IMR-90 (cell line): ENCODE results near the gene CHAT. TPM values are rescaled to one million over a fixed set of nuclear protein-coding genes. Genes with fewer than 3 reads are reported as not detected.

Experiments
- ATAC-seq: fragments of 200-7000 bp; cut with Tn5 transposase; 2 replicates; pipeline ENCODE4 v1.9.1; 2020; ENCODE audit warnings: low read depth, mild to moderate bottlenecking, moderate library complexity
- BruUV-seq: library from RNA; stranded (reverse); fragments of 400-500 nt; replicated peaks from 2 replicates; lab custom pipeline; 2021; lab: Mats Ljungman, UMichigan
- CTCF ChIA-PET: fragments of 300-600 bp; formaldehyde crosslinking; extraction: SDS; loops from one replicate; lab custom pipeline; 2021; ENCODE audit warnings: antibody characterized with exemption; lab: Yijun Ruan, JAX
- POLR2A ChIA-PET: fragments of 300-600 bp; sonication (Branson Sonifier 250); formaldehyde crosslinking; loops from one replicate; lab custom pipeline; 2022; ENCODE audit warnings: antibody characterized with exemption; ENCODE audit not compliant: unreplicated experiment; lab: Charles Lee
- DNase-seq: peaks from one replicate; pipeline ENCODE4 v3.0.0; 2013
- H2AFZ ChIP-seq: replicated peaks from 2 replicates; pipeline ENCODE3; 2013; ENCODE audit warnings: low read length, mild to moderate bottlenecking; ENCODE audit not compliant: poor library complexity
- H2AK5ac ChIP-seq: 2 replicates; pipeline ENCODE4 v1.6.1; 2013; ENCODE audit warnings: low read depth, low read length, inconsistent platforms
- H2AK9ac ChIP-seq: replicated peaks from 2 replicates; pipeline ENCODE3; 2013; ENCODE audit warnings: mild to moderate bottlenecking, low read depth, low read length, moderate library complexity; ENCODE audit not compliant: poor library complexity
- H2BK120ac ChIP-seq: 2 replicates; pipeline ENCODE4 v1.6.1; 2013; ENCODE audit warnings: low read depth, low read length, inconsistent platforms
- H2BK15ac ChIP-seq: 3 replicates; pipeline ENCODE4 v1.6.1; 2013; ENCODE audit warnings: low read depth, low read length, inconsistent platforms
- H2BK20ac ChIP-seq: 2 replicates; pipeline ENCODE4 v1.6.1; 2013; ENCODE audit warnings: low read depth, mild to moderate bottlenecking, inconsistent platforms, low read length, moderate library complexity
- H2BK5ac ChIP-seq: 2 replicates; pipeline ENCODE4 v1.6.1; 2013; ENCODE audit warnings: mild to moderate bottlenecking, low read depth, low read length, inconsistent platforms; ENCODE audit not compliant: poor library complexity, severe bottlenecking
- H3K14ac ChIP-seq: replicated peaks from 2 replicates; pipeline ENCODE4 v1.6.1; 2013; ENCODE audit warnings: low read depth, low read length, inconsistent platforms
- H3K18ac ChIP-seq: 2 replicates; pipeline ENCODE4 v1.6.1; 2013; ENCODE audit warnings: low read depth, low read length, control low read depth
- H3K23ac ChIP-seq: 2 replicates; pipeline ENCODE4 v1.6.1; 2013; ENCODE audit warnings: low read depth, low read length, inconsistent platforms
- H3K27ac ChIP-seq: 2 replicates; pipeline ENCODE4 v1.5.1; 2013; ENCODE audit warnings: mild to moderate bottlenecking, control low read depth, low read length; ENCODE audit not compliant: insufficient read depth
- H3K27me3 ChIP-seq: 2 replicates; pipeline ENCODE4 v1.6.1; 2013; ENCODE audit warnings: low read length; ENCODE audit not compliant: control insufficient read depth, insufficient read depth
- H3K36me3 ChIP-seq: 2 replicates; pipeline ENCODE4 v1.6.1; 2013; ENCODE audit warnings: low read length, mixed read lengths; ENCODE audit not compliant: control insufficient read depth, insufficient read depth
- H3K4ac ChIP-seq: 2 replicates; pipeline ENCODE4 v1.6.1; 2013; ENCODE audit warnings: low read depth, low read length, inconsistent platforms
- H3K4me1 ChIP-seq: 2 replicates; pipeline ENCODE4 v1.6.1; 2013; ENCODE audit warnings: low read length, mixed read lengths; ENCODE audit not compliant: control insufficient read depth, insufficient read depth
- H3K4me2 ChIP-seq: 2 replicates; pipeline ENCODE4 v1.6.1; 2013; ENCODE audit warnings: low read depth, mild to moderate bottlenecking, control low read depth, low read length, moderate library complexity
- H3K4me3 ChIP-seq: 2 replicates; pipeline ENCODE4 v1.5.1; 2013; ENCODE audit warnings: low read depth, mild to moderate bottlenecking, control low read depth, low read length, moderate library complexity; ENCODE audit not compliant: insufficient read depth
- H3K56ac ChIP-seq: 2 replicates; pipeline ENCODE4 v1.6.1; 2013; ENCODE audit warnings: low read length, inconsistent platforms; ENCODE audit not compliant: insufficient read depth; ENCODE audit errors: extremely low read depth
- H3K79me1 ChIP-seq, 2 experiments: 2 replicates each; pipeline ENCODE4 v1.6.1; 2013; ENCODE audit warnings: low read length in 2 of 2, inconsistent platforms in 1 of 2, low read depth in 1 of 2
- H3K9ac ChIP-seq: 2 replicates; pipeline ENCODE4 v1.6.1; 2013; ENCODE audit warnings: low read depth, low read length, control low read depth
- H3K9me1 ChIP-seq: 2 replicates; pipeline ENCODE4 v1.6.1; 2013; ENCODE audit warnings: low read length, inconsistent platforms; ENCODE audit not compliant: insufficient read depth
- H3K9me3 ChIP-seq: 2 replicates; pipeline ENCODE4 v1.6.1; 2013; ENCODE audit warnings: low read length; ENCODE audit not compliant: control insufficient read depth, insufficient read depth
- H4K20me1 ChIP-seq: 2 replicates; pipeline ENCODE4 v1.6.1; 2013; ENCODE audit warnings: low read length, inconsistent platforms; ENCODE audit not compliant: insufficient read depth
- H4K5ac ChIP-seq: 2 replicates; pipeline ENCODE4 v1.6.1; 2013; ENCODE audit warnings: mild to moderate bottlenecking, low read depth, low read length, control low read depth
- H4K8ac ChIP-seq, 2 experiments: 2 replicates each; pipeline ENCODE4 v1.6.1; 2013; ENCODE audit warnings: low read depth in 2 of 2, low read length in 2 of 2, control low read depth in 1 of 2, inconsistent platforms in 1 of 2
- H4K91ac ChIP-seq: 2 replicates; pipeline ENCODE4 v1.6.1; 2013; ENCODE audit warnings: low read depth, low read length, inconsistent platforms; ENCODE audit not compliant: insufficient read depth
- BHLHE40 ChIP-seq: fragments of 150-350 bp; IDR thresholded peaks from 2 replicates; pipeline ENCODE4 v1.6.1; 2016; ENCODE audit warnings: mild to moderate bottlenecking, low read depth, low read length
- CEBPB ChIP-seq: IDR thresholded peaks from 2 replicates; pipeline ENCODE4 v1.6.1; 2012; ENCODE audit warnings: low read depth, low read length, improper control_type of control experiment
- CHD1 ChIP-seq: IDR thresholded peaks from 2 replicates; pipeline ENCODE4 v1.6.1; 2012; ENCODE audit warnings: low read depth, low read length, improper control_type of control experiment
- CTCF ChIP-seq: conservative IDR thresholded peaks from 2 replicates; pipeline ENCODE4 v1.5.1; 2012; ENCODE audit warnings: mild to moderate bottlenecking, low read depth, low read length, improper control_type of control experiment
- ELK1 ChIP-seq: fragments of 150-350 bp; IDR thresholded peaks from 2 replicates; pipeline ENCODE4 v1.6.1; 2016; ENCODE audit warnings: low read depth, mild to moderate bottlenecking, low read length, moderate library complexity, borderline replicate concordance
- FOS ChIP-seq: fragments of 150-350 bp; IDR thresholded peaks from 2 replicates; pipeline ENCODE4 v1.6.1; 2016; ENCODE audit warnings: low read depth, low read length
- MAFK ChIP-seq: IDR thresholded peaks from 2 replicates; pipeline ENCODE4 v1.6.1; 2012; ENCODE audit warnings: low read depth, low read length, improper control_type of control experiment
- MAZ ChIP-seq: IDR thresholded peaks from 2 replicates; pipeline ENCODE4 v1.6.1; 2012; ENCODE audit warnings: low read depth, mild to moderate bottlenecking, low read length, improper control_type of control experiment, moderate library complexity, borderline replicate concordance
- MXI1 ChIP-seq: IDR thresholded peaks from 2 replicates; pipeline ENCODE4 v1.6.1; 2012; ENCODE audit warnings: low read depth, mild to moderate bottlenecking, low read length, moderate library complexity, borderline replicate concordance
- NFE2L2 ChIP-seq: fragments of 150-350 bp; IDR thresholded peaks from 2 replicates; pipeline ENCODE4 v1.6.1; 2016; ENCODE audit warnings: low read depth, mild to moderate bottlenecking, low read length
- POLR2A ChIP-seq: IDR thresholded peaks from 2 replicates; pipeline ENCODE4 v1.6.1; 2012; ENCODE audit warnings: mild to moderate bottlenecking, low read depth, low read length
- RAD21 ChIP-seq: IDR thresholded peaks from 2 replicates; pipeline ENCODE4 v1.6.1; 2012; ENCODE audit warnings: low read length, improper control_type of control experiment
- RCOR1 ChIP-seq: IDR thresholded peaks from 2 replicates; pipeline ENCODE4 v1.6.1; 2012; ENCODE audit warnings: mild to moderate bottlenecking, low read length, improper control_type of control experiment; ENCODE audit not compliant: insufficient replicate concordance
- RFX5 ChIP-seq: IDR thresholded peaks from 2 replicates; pipeline ENCODE4 v1.8.0; 2012; ENCODE audit warnings: low read depth, mild to moderate bottlenecking, low read length, moderate library complexity
- SMC3 ChIP-seq: fragments of 150-350 bp; IDR thresholded peaks from 2 replicates; pipeline ENCODE4 v1.6.1; 2016; ENCODE audit warnings: low read depth, mild to moderate bottlenecking, antibody characterized with exemption, low read length, moderate library complexity
- USF2 ChIP-seq: fragments of 150-350 bp; IDR thresholded peaks from 2 replicates; pipeline ENCODE4 v1.6.1; 2017; ENCODE audit warnings: mild to moderate bottlenecking, antibody characterized with exemption, low read length, low read depth
- WGBS, 2 experiments: methylation state at CpG; one replicate each; pipeline versions ENCODE4 v1.1.5 to v1.1.7; 2013; ENCODE audit warnings: missing lambda C conversion rate in 2 of 2; ENCODE audit not compliant: insufficient read length in 1 of 2; ENCODE audit errors: extremely low coverage in 2 of 2; 5-methylcytosine and 5-hydroxymethylcytosine counted together
- dilution Hi-C: fragments of 300-500 bp; cut with HindIII; formaldehyde crosslinking; loops from one replicate; pipeline ENCODE4 v1.14.3; 2018; ENCODE audit warnings: low sequenced_read_pairs; ENCODE audit not compliant: unreplicated experiment
- in situ Hi-C: fragments of 300-500 bp; cut with MboI; formaldehyde crosslinking; loops from 3 replicates; pipeline ENCODE4 v1.14.3; 2019; ENCODE audit warnings: low sequenced_read_pairs, inconsistent platforms, mixed read lengths
- intact Hi-C: fragments of 100-400 bp; cut with micrococcal nuclease; formaldehyde crosslinking; loops from 2 replicates; pipeline ENCODE4 v1.10.0; 2022
- polyA plus RNA-seq, 3 experiments: library from polyadenylated mRNA; depleted of rRNA; stranded (reverse); fragments of >200 nt; gene quantifications; 2 replicates each; pipeline ENCODE4 v1.2.3, GENCODE V29; 2012; ENCODE audit warnings: low replicate concordance in 1 of 3
- total RNA-seq: library from RNA; depleted of rRNA; stranded (reverse); fragments of >200 nt; gene quantifications from 2 replicates; pipeline ENCODE4 v1.2.3, GENCODE V29; 2012

Gene CHAT
- total and polyA plus RNA-seq, 2 of the 4 experiments (the other 2 are of a cell fraction), result not detected

GRCh38 chr10:49650724-49651034 lies 36.8 kb downstream of the CHAT start:
- no peaks in the 10 kb centered on the region for H3K9me3 ChIP-seq
- H3K14ac ChIP-seq, result no peak overlapping the region
- ChIA-PET CTCF (no interaction called here), POLR2A (no interaction called here)
- no peak for TF ChIP-seq BHLHE40
- no peak for TF ChIP-seq MAZ
- TF ChIP-seq MXI1, result no peak
- TF ChIP-seq RAD21, result no peak
- no peak for TF ChIP-seq SMC3
- no peak for TF ChIP-seq MAFK
- no peak for TF ChIP-seq RFX5
- no peak for TF ChIP-seq NFE2L2
- no peak for TF ChIP-seq USF2
- TF ChIP-seq CHD1, result no peak
- TF ChIP-seq RCOR1, result no peak
- TF ChIP-seq CEBPB, result no peak
- no peak for TF ChIP-seq CTCF
- no peak for TF ChIP-seq POLR2A
- TF ChIP-seq ELK1, result no peak
- TF ChIP-seq FOS, result no peak
- intact Hi-C loops, result no loop called here
- BruUV-seq, result no TSS peak
- in situ Hi-C loops, result no loop called here
- H4K20me1 ChIP-seq, result no peaks in the 10 kb centered on the region
- no peaks in the 10 kb centered on the region for H3K36me3 ChIP-seq
- no peak overlapping the region for H3K9ac ChIP-seq
- no CpG with 5 or more reads among the region's 1 CpG for WGBS, 2 experiments
- H2BK15ac ChIP-seq, result no peak overlapping the region
- no peak overlapping the region for H3K4ac ChIP-seq
- DNase-seq, result no peak
- H3K56ac ChIP-seq, result no peak overlapping the region
- H3K27ac ChIP-seq, result no peak overlapping the region
- H3K18ac ChIP-seq, result no peak overlapping the region
- H2BK120ac ChIP-seq, result no peak overlapping the region
- H3K4me3 ChIP-seq, result no peak overlapping the region
- no peak overlapping the region for H4K5ac ChIP-seq
- no peak overlapping the region for H4K91ac ChIP-seq
- H4K8ac ChIP-seq, result no peak overlapping the region
- H2BK5ac ChIP-seq, result no peak overlapping the region
- no peak overlapping the region for H2AK9ac ChIP-seq
- peaks cover 11% of the 10 kb centered on the region for H3K27me3 ChIP-seq
- no peak overlapping the region for H3K4me2 ChIP-seq
- no peaks in the 10 kb centered on the region for H3K9me1 ChIP-seq
- H2AK5ac ChIP-seq, result no peak overlapping the region
- H3K79me1 ChIP-seq, result no peaks in the 10 kb centered on the region
- no peak overlapping the region for H2AFZ ChIP-seq
- no peak for ATAC-seq
- H3K4me1 ChIP-seq, result no peaks in the 10 kb centered on the region
- no peak overlapping the region for H2BK20ac ChIP-seq
- dilution Hi-C loops, result no loop called here
- H3K23ac ChIP-seq, result no peak overlapping the region
